Activated CD8-positive, alpha-beta T cell treated with anti-CD3 and anti-CD28 coated beads, Interleukin-2, amount 10 ng/mL, durations not matched to agents 7 days and 5 days (primary cell): ENCODE results near the gene POLR2J2. TPM values are rescaled to one million over a fixed set of nuclear protein-coding genes. Genes with fewer than 3 reads are reported as not detected.
"Not testable (repeated sequence)": the region's sequence is repeated elsewhere in the genome, so short reads cannot be mapped to it uniquely, and the experiment has no call there.

Experiments
- ATAC-seq: fragments of 150-1000 bp; cut with Tn5 transposase; one replicate; pipeline ENCODE4 v1.10.0; 2021; ENCODE audit warnings: moderate library complexity
- CTCF ChIA-PET: fragments of 350-600 bp; sonication (Branson Sonifier 250); formaldehyde crosslinking; loops from one replicate; lab custom pipeline; 2021; ENCODE audit warnings: antibody characterized with exemption; lab: Charles Lee
- POLR2A ChIA-PET: fragments of 350-600 bp; sonication (Branson Sonifier 250); formaldehyde crosslinking; loops from one replicate; lab custom pipeline; 2021; ENCODE audit warnings: antibody characterized with exemption; lab: Charles Lee
- DNase-seq: peaks from one replicate; pipeline ENCODE4 v3.0.0-alpha.2; 2020
- H3K27ac Mint-ChIP-seq: one replicate; pipeline ENCODE4 v1.8.0; 2021; ENCODE audit warnings: mild to moderate bottlenecking, mixed read lengths
- H3K27me3 Mint-ChIP-seq: one replicate; pipeline ENCODE4 v1.8.0; 2021; ENCODE audit warnings: low read depth, mixed read lengths
- H3K36me3 Mint-ChIP-seq: one replicate; pipeline ENCODE4 v1.8.0; 2021; ENCODE audit warnings: low read depth, mixed read lengths
- H3K4me1 Mint-ChIP-seq: one replicate; pipeline ENCODE4 v1.8.0; 2021; ENCODE audit warnings: low read depth, mixed read lengths
- H3K4me3 Mint-ChIP-seq: one replicate; pipeline ENCODE4 v1.8.0; 2021; ENCODE audit warnings: mild to moderate bottlenecking, mixed read lengths
- H3K9me3 Mint-ChIP-seq: one replicate; pipeline ENCODE4 v1.8.0; 2022; ENCODE audit warnings: mixed read lengths; ENCODE audit not compliant: insufficient read depth
- total RNA-seq, 2 experiments: library from RNA; stranded (reverse); gene quantifications; one replicate each; pipeline ENCODE4 v1.2.3, GENCODE V29; 2021

Gene POLR2J2
- total RNA-seq, 2 experiments from 2014 or later = 19.4 to 20.6 TPM

DNA sequence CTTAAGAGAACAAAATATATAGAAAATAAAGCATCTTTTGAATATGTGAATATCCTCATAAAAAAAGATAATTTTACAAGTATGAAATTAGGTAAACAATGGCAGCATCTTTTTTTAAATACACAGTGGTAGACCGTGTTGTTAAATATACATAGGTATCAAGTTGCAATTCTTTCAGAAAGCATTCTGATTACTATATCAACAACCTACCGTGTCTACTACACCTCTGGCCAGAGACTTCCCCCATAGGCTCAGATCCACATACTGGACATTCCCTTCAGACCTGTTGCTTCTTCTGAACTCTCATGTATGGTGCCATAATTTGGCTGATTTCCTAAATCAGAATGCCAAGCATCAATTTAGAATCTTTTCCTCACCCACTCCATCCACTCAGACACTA, 22.5 kb upstream of the POLR2J2 start:
- CTCF ChIA-PET, H3K36me3 Mint-ChIP-seq, H3K27ac Mint-ChIP-seq, H3K27me3 Mint-ChIP-seq, H3K4me3 Mint-ChIP-seq, H3K4me1 Mint-ChIP-seq, H3K9me3 Mint-ChIP-seq, DNase-seq, POLR2A ChIA-PET, ATAC-seq: not testable (repeated sequence)

GRCh38 chr7:102690602-102691001, 19.1 kb upstream of the POLR2J2 start:
- H3K27ac Mint-ChIP-seq, H3K36me3 Mint-ChIP-seq, H3K4me1 Mint-ChIP-seq, H3K4me3 Mint-ChIP-seq, ATAC-seq, DNase-seq, H3K27me3 Mint-ChIP-seq, H3K9me3 Mint-ChIP-seq, POLR2A ChIA-PET: not testable (repeated sequence)
- CTCF ChIA-PET = interaction anchor here (1.1 kb wide), 1 partner anchor 58 kb away, joined by 3 read pairs; the partner anchor contains the start of gene FAM185A

DNA sequence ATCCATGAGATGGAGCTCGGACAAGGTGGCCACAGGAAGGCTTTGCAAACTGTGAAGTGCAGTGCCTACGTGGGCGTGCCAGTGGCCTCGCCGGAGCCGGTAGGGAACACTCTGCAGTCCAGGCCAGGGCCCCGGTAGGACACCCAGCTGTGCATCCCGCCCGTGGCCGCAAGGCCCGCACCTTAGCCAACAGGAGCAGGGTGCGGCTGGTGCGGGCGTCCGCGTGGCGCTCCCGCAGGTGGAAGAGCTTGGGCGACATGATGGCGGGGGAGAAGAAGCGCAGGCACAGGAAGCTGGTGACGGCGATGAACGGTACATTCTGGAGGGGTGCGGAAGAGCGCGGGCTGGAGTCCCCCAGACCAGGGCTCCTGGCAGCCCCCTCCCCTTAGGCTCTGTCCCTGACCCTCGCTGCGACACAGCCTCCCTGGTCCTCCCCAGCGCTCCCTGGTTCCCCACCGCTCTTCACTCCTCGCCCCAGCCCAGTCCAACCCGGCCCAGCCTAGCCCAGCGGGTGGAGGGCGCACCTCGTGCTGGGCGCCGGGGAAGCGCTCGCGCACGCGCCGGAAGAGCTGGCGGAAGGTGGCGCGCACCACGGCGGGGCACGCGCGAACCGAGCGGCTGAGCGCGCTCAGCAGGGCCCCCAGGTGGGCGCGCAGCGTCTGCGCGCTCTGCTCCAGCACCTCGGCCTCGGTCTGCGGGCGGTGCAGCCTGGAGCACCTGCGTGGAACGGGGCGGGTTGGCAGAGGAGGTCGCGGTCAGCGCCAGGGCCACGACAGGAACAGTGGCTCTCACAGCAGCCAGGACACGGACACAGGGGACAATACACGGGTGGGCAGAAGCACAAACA, 18.2 kb upstream of the POLR2J2 start:
- POLR2A ChIA-PET, DNase-seq: not testable (repeated sequence)

GRCh38 chr7:102688299-102689036, 17.0 kb upstream of the POLR2J2 start:
- H3K4me1 Mint-ChIP-seq, POLR2A ChIA-PET, H3K4me3 Mint-ChIP-seq, H3K27me3 Mint-ChIP-seq, H3K36me3 Mint-ChIP-seq, H3K27ac Mint-ChIP-seq, H3K9me3 Mint-ChIP-seq, DNase-seq, CTCF ChIA-PET: not testable (repeated sequence)
- peak; percentile 90 for ATAC-seq

More for the DNA sequence above, 18.2 kb upstream of the POLR2J2 start:
- H3K27ac Mint-ChIP-seq, H3K4me1 Mint-ChIP-seq, CTCF ChIA-PET, H3K36me3 Mint-ChIP-seq, H3K27me3 Mint-ChIP-seq, H3K9me3 Mint-ChIP-seq, H3K4me3 Mint-ChIP-seq: not testable (repeated sequence)
- ATAC-seq = peak; percentile 81

- H3K4me3 Mint-ChIP-seq, H3K9me3 Mint-ChIP-seq, H3K27ac Mint-ChIP-seq, ATAC-seq, CTCF ChIA-PET, H3K4me1 Mint-ChIP-seq, H3K27me3 Mint-ChIP-seq, POLR2A ChIA-PET, DNase-seq, H3K36me3 Mint-ChIP-seq: not testable (repeated sequence)
Observed at GRCh38 chr7:102682560-102682959, 11.1 kb upstream of the POLR2J2 start.

- H3K4me3 Mint-ChIP-seq, POLR2A ChIA-PET, H3K4me1 Mint-ChIP-seq, ATAC-seq, H3K27ac Mint-ChIP-seq, DNase-seq, H3K9me3 Mint-ChIP-seq, CTCF ChIA-PET, H3K36me3 Mint-ChIP-seq, H3K27me3 Mint-ChIP-seq: not testable (repeated sequence)
Observed at GRCh38 chr7:102680780-102681179, 9.3 kb upstream of the POLR2J2 start.

- not testable (repeated sequence) for ATAC-seq
Observed at GRCh38 chr7:102675545-102675944, 4.1 kb upstream of the POLR2J2 start.

DNA sequence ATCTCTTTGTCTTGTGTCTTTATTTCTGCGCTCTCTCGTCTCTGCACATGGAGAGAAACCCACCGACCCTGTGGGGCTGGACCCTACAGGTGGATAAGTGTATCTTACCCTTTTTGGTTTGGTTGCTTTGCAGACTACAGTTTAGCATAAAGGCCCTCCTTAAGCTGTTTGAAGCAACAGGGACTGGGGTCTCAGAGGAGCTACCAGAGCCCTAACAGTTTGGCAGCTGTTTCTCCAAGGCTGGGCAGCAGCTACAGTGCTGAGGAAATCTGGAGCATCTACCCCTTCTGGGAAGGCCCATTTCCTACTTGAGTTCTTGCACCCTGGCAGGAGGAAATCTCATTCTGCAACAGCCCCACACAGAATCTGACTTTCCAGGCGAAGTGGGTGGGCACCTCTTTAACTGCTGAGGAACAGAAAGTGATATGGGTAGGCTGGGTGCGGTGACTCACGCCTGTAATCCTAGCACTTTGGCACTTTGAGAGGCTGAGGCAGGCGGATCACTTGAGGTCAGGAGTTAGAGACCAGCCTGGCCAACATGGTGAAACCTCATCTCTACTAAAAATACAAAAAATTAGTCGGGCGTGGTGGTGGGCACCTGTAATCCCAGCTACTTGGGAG, 2.1 kb upstream of the POLR2J2 start:
- H3K4me3 Mint-ChIP-seq, ATAC-seq, H3K4me1 Mint-ChIP-seq, H3K27ac Mint-ChIP-seq, H3K9me3 Mint-ChIP-seq, DNase-seq, CTCF ChIA-PET, H3K36me3 Mint-ChIP-seq, POLR2A ChIA-PET, H3K27me3 Mint-ChIP-seq: not testable (repeated sequence)

More at GRCh38 chr7:102675545-102675944, 4.1 kb upstream of the POLR2J2 start:
- H3K27ac Mint-ChIP-seq, H3K4me3 Mint-ChIP-seq, H3K27me3 Mint-ChIP-seq, H3K9me3 Mint-ChIP-seq, POLR2A ChIA-PET, H3K4me1 Mint-ChIP-seq, DNase-seq, H3K36me3 Mint-ChIP-seq, CTCF ChIA-PET: not testable (repeated sequence)

DNA sequence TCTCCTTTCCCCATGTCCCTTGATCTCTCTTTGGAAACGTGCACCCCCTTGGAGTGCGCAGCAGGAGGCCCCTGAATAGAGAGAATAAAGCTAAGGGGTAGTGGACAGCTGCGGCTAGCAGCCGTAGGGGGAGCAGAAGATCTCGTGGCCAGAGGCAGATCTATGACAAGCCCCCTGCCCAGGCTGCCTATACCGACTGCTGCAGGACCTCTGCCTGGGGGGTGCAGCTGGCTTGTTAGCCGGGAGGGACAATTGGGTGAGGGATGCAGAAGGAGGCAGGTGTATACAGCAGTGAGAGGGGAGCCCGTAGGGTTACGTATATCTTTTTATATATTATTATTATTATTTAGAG, 469 bp upstream of the POLR2J2 start:
- H3K27ac Mint-ChIP-seq, H3K4me3 Mint-ChIP-seq, H3K9me3 Mint-ChIP-seq, CTCF ChIA-PET, H3K36me3 Mint-ChIP-seq, H3K4me1 Mint-ChIP-seq, POLR2A ChIA-PET, DNase-seq, H3K27me3 Mint-ChIP-seq: not testable (repeated sequence)
- ATAC-seq = peak; percentile 28

DNA sequence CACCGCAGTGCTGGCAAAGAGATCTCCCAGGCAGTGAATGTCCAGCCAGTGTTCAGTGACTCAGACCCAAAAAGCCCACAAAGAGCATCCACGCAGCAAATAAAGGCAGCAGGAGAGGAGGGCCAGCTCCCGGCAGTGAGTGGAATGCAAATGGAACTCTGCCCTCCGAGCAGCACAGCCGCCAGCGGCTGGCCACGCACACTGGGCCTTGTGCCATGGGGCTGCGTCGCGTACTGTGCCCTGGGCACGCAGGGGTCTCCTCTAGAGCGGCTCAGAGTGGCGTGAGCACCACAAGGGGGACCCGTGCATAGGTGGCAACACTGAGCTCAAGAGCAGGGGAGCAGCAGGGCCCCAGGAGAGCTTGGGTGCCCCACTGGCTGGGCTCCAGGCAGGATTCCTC, 3.9 kb downstream of the POLR2J2 start:
- POLR2A ChIA-PET, CTCF ChIA-PET, H3K27me3 Mint-ChIP-seq, H3K4me3 Mint-ChIP-seq, DNase-seq, ATAC-seq, H3K9me3 Mint-ChIP-seq, H3K36me3 Mint-ChIP-seq, H3K27ac Mint-ChIP-seq, H3K4me1 Mint-ChIP-seq: not testable (repeated sequence)

DNA sequence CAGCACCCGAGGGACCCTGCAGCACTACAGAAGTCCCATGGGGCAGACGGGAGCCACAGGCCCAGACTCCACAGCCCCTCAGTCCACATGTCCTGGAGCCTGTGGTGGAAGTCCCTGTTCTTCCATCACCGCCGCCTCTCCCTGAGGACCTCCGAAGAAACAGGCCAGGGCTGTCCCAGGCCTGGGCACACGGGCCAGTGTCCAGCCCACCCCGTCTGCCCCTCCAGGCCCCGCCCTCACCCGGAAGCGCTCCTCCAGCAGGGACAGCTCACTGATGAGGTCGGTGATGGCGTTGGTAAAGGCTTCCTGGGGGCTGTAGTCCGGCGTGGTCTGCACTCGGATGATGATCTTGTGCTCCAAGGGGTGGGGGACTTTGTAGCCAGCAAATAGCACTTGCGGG, 4.6 kb downstream of the POLR2J2 start:
- POLR2A ChIA-PET, H3K27me3 Mint-ChIP-seq, H3K9me3 Mint-ChIP-seq, H3K4me3 Mint-ChIP-seq, CTCF ChIA-PET, H3K27ac Mint-ChIP-seq, H3K4me1 Mint-ChIP-seq, DNase-seq, H3K36me3 Mint-ChIP-seq, ATAC-seq: not testable (repeated sequence)

GRCh38 chr7:102664765-102665164, 6.7 kb downstream of the POLR2J2 start:
- POLR2A ChIA-PET, H3K27me3 Mint-ChIP-seq, H3K36me3 Mint-ChIP-seq, ATAC-seq, DNase-seq, H3K4me3 Mint-ChIP-seq, H3K4me1 Mint-ChIP-seq, H3K9me3 Mint-ChIP-seq, H3K27ac Mint-ChIP-seq, CTCF ChIA-PET: not testable (repeated sequence)
